Activated CD4-positive, alpha-beta T cell treated with anti-CD3 and anti-CD28 coated beads for 36 hours (primary cell): ENCODE data around the gene TXK. TPM values are rescaled to one million over a fixed set of nuclear protein-coding genes. Genes with fewer than 3 reads are reported as not detected.

Experiments
- ATAC-seq: fragments of 200-7000 bp; cut with Tn5 transposase; one replicate; pipeline ENCODE4 v1.10.0; 2021; ENCODE audit warnings: mild to moderate bottlenecking, moderate library complexity
- CTCF ChIA-PET: fragments of 350-600 bp; sonication (Branson Sonifier 250); formaldehyde crosslinking; loops from one replicate; lab custom pipeline; 2021; ENCODE audit warnings: antibody characterized with exemption; lab: Charles Lee
- POLR2A ChIA-PET: fragments of 350-600 bp; sonication (Branson Sonifier 250); formaldehyde crosslinking; loops from one replicate; lab custom pipeline; 2021; ENCODE audit warnings: antibody characterized with exemption, inconsistent platforms; lab: Charles Lee
- DNase-seq: peaks from one replicate; pipeline ENCODE4 v3.0.0-alpha.2; 2020
- H3K27ac Mint-ChIP-seq: one replicate; pipeline ENCODE4 v1.8.0; 2021; ENCODE audit warnings: mixed read lengths
- H3K27me3 Mint-ChIP-seq: one replicate; pipeline ENCODE4 v1.8.0; 2021; ENCODE audit warnings: mixed read lengths
- H3K36me3 Mint-ChIP-seq: one replicate; pipeline ENCODE4 v1.8.0; 2021; ENCODE audit warnings: low read depth, mixed read lengths
- H3K4me1 Mint-ChIP-seq: one replicate; pipeline ENCODE4 v1.8.0; 2021; ENCODE audit warnings: mixed read lengths
- H3K4me3 Mint-ChIP-seq: one replicate; pipeline ENCODE4 v1.8.0; 2021; ENCODE audit warnings: mild to moderate bottlenecking, moderate library complexity, mixed read lengths
- H3K9me3 Mint-ChIP-seq: one replicate; pipeline ENCODE4 v1.8.0; 2021; ENCODE audit warnings: low read depth, mixed read lengths
- intact Hi-C, 2 experiments: fragments of 100-400 bp; cut with DNase I in 1 of 2; cut with micrococcal nuclease in 1 of 2; formaldehyde crosslinking; loops; one replicate each; pipeline versions ENCODE4 v1.14.2 to v1.15.1; 2022 to 2024; cut with DNase I, micrococcal nuclease
- total RNA-seq, 2 experiments: library from RNA; stranded (reverse); gene quantifications; one replicate each; pipeline ENCODE4 v1.2.3, GENCODE V29; 2021

TXK gene
- total RNA-seq, 2 experiments from 2014 or later: 11.2 to 18.2 TPM

DNA sequence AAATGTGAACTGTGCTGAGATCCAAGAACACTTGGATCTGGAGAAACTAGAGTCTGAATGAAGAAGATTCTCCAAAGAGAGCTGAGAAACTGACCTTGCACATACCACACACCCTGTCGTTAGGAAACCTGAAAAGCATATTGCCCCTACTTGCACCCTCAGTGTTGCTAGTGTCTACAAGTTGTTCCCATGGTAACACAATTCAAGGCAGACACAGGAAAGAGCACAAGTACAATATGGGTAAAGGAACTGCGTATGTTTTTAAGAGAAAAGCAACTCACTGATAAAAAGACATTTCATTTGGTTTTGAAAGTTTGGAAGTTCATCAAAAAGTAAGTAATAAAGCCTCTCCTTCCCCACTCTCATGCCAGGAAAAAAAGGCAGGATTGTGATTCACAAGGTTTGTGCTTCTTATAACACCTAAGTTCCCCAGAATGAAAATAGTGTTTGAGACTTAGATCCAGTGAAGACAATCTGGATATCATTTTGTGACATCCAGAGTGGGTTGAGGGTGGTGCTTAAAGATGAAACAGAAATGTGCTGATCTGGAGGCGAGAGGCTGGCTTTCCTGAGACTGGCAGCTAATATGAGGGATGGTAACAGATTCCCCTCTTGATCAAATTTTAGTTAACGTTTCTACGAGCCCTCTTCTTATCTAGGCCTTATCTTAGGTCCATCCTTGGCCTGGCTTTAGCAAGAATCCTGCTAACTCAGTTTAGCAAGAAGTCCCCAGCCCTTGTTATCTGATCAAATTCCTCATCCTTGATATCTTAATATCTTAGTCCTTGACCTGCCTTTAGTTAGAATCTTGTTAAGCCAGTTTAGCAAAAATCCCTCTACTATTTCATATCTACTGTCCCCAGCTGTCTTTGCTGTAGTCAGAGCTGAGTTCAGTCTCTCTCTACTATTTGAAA is 75.2 kb downstream of the TXK start:
- no peaks in the 10 kb centered on the region for H3K27me3 Mint-ChIP-seq
- H3K9me3 Mint-ChIP-seq: peaks cover 25% of the 10 kb centered on the region
- ChIA-PET POLR2A (no interaction called here), CTCF (interaction anchor here (1.0 to 1.4 kb wide), 4 partner anchors 10 to 131 kb away, joined by 3 to 4 read pairs (median 4); no protein-coding TSS in a partner anchor)
- peaks cover 16% of the 10 kb centered on the region for H3K36me3 Mint-ChIP-seq
- H3K27ac Mint-ChIP-seq: no peak overlapping the region
- peaks cover 5% of the 10 kb centered on the region for H3K4me1 Mint-ChIP-seq
- ATAC-seq (no peak), DNase-seq (no peak)
- no peak overlapping the region for H3K4me3 Mint-ChIP-seq
- intact Hi-C loops: no loop called here

DNA sequence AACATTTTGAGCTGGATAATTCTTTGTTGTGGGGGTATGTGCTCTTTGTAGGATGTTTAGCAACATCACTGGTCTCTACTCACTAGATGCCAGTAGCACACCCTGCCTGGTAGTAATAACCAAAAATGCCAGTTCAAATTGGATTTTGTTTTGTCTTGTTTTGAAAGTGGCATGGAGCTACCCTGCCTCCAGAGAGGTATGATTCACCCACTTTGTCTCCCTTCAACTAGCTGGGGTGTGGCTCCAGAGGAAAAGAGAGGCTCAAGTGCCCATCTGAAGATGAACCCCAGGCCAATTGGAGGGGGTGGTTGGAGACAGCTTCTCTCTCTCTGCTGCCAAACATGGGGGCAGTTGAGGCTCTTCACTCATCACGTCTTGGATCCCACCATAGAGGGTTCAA is 83.0 kb downstream of the TXK start:
- Mint-ChIP-seq H3K27ac (no peak overlapping the region), H3K27me3 (peaks cover 12% of the 10 kb centered on the region), H3K4me3 (no peak overlapping the region), H3K4me1 (peaks cover 27% of the 10 kb centered on the region), H3K9me3 (no peaks in the 10 kb centered on the region), H3K36me3 (no peaks in the 10 kb centered on the region)
- intact Hi-C loops: loop anchor here in 1 of 2 experiments (2.0 kb wide), 1 partner anchor 14 kb away; no protein-coding TSS in a partner anchor
- ATAC-seq: no peak
- no peak for DNase-seq
- POLR2A ChIA-PET: no interaction called here
- CTCF ChIA-PET: interaction anchor here (0.6 to 11.2 kb wide), 3 partner anchors 14 to 66 kb away, joined by 3 to 105 read pairs (median 12); no protein-coding TSS in a partner anchor

DNA sequence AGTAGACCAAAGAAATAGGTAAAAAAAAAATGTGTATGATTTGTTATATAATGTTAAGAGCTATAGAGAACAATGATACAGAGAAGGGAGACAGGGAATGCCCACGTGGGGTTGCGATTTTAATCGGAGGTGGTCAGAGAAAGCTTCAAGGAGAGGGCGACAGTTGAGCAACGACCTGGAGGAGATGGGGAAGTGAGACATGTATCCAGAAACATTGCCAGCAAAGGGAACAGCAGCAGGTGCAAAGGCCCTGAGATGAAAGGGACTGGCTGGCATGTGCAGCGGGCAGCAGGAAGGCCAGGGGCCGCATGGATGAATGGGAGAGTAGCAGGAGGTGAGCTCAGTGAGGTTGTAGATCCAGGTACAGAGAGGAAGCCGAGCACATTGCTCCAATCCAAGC is 84.6 kb downstream of the TXK start:
- ChIA-PET CTCF (interaction anchor here (0.9 to 11.2 kb wide), 5 partner anchors 8 to 38 kb away, joined by 3 to 105 read pairs (median 3); no protein-coding TSS in a partner anchor), POLR2A (interaction anchor here (0.6 kb wide), 1 partner anchor 271 kb away, joined by 3 read pairs; no protein-coding TSS in a partner anchor)
- ATAC-seq: no peak
- no peak for DNase-seq
- Mint-ChIP-seq H3K4me3 (no peak overlapping the region), H3K27ac (no peak overlapping the region), H3K4me1 (peaks cover 42% of the 10 kb centered on the region), H3K36me3 (no peaks in the 10 kb centered on the region), H3K27me3 (peaks cover 12% of the 10 kb centered on the region), H3K9me3 (no peaks in the 10 kb centered on the region)
- intact Hi-C loops: loop anchor here in 1 of 2 experiments (5.0 to 10.0 kb wide), 2 partner anchors 293 to 455 kb away; partner anchors contain the start of gene SLAIN2

DNA sequence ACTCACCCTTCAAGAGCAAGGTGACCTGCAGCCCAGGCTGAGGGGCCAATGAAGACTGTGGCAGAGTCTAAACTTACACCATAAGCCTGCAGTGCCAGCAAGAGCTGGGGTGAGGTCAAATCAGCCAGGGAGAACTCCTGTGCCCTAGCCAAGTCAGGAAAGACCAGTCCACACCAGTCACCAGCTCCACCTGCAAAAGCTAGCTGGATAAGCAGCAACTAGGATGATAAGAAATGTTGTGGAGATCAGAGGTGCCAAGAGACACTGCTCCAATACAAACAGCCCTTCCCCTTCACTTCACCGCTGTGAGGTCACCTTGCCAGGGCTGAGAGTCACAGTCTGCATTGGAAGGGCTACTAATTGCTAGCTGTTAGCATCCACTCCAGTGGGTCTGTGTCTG is 86.2 kb downstream of the TXK start:
- Mint-ChIP-seq H3K9me3 (no peaks in the 10 kb centered on the region), H3K4me1 (peaks cover 56% of the 10 kb centered on the region), H3K4me3 (no peak overlapping the region), H3K27ac (no peak overlapping the region), H3K36me3 (no peaks in the 10 kb centered on the region), H3K27me3 (peaks cover 15% of the 10 kb centered on the region)
- DNase-seq (no peak), ATAC-seq (no peak)
- ChIA-PET CTCF (interaction anchor here (0.9 to 11.2 kb wide), 6 partner anchors 13 to 62 kb away, joined by 3 to 105 read pairs (median 4); no protein-coding TSS in a partner anchor), POLR2A (interaction anchor here (0.9 to 2.0 kb wide), 2 partner anchors 12 to 17 kb away, joined by 3 to 6 read pairs; no protein-coding TSS in a partner anchor)
- intact Hi-C loops: loop anchor here (1.0 to 10.0 kb wide), 5 partner anchors 12 to 457 kb away; partner anchors contain the start of gene SLAIN2 (in 1 of the 2)

DNA sequence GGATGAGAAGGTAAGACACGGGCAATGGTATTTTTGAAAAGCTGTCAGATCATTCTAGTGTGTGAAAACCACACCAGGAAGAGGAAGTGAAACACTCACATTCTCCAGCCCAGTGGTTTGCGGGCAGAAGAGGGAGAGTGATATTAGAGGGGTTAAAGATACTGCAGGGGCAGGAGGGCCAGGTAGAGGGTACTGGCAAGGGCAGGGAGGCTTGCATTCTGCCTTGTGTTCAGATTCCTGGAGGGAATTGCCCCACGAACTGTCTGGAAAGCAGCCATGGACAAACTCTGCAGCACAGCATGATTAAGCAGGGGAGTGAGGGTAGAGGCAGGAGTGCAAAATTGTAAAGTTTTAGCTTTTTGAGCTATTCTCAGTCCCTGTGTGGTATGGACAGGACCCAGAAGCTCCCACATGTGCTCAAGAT is 86.6 kb downstream of the TXK start:
- ATAC-seq: peak; percentile 83
- Mint-ChIP-seq H3K36me3 (no peaks in the 10 kb centered on the region), H3K4me1 (peaks cover 60% of the 10 kb centered on the region), H3K4me3 (peak overlapping the region; percentile 47), H3K9me3 (no peaks in the 10 kb centered on the region), H3K27ac (peak overlapping the region; percentile 70), H3K27me3 (peaks cover 17% of the 10 kb centered on the region)
- peak; percentile 90 for DNase-seq
- POLR2A ChIA-PET: interaction anchor here (0.7 to 2.0 kb wide), 3 partner anchors 11 to 28 kb away, joined by 3 to 6 read pairs (median 3); no protein-coding TSS in a partner anchor
- CTCF ChIA-PET: interaction anchor here (0.6 to 11.2 kb wide), 9 partner anchors 12 to 114 kb away, joined by 3 to 105 read pairs (median 4); no protein-coding TSS in a partner anchor
- intact Hi-C loops: loop anchor here (1.0 to 10.0 kb wide), 5 partner anchors 11 to 457 kb away; partner anchors contain the start of gene SLAIN2 (in 1 of the 2)

DNA sequence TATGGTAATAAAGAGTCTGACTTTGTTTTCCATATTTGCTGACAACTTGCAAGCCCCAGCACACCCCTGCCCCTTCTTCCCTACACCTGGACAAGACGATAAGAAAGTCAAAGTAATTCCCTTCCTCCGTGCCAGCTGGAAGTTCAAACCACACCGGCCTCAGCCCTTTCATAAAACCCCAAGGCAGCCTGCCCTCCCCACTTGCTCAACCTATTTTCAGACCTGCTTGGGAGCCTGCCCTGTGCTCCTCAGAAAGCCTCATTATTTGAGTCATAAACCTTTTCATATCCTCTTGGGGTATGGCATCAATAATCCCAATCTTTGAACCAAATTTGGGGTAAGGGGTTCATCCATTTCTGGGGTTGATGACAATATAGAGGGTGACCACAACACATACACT is 88.0 kb downstream of the TXK start:
- ATAC-seq: peak; percentile 21
- Mint-ChIP-seq H3K27ac (peak overlapping the region; percentile 3), H3K9me3 (no peaks in the 10 kb centered on the region), H3K4me1 (peaks cover 74% of the 10 kb centered on the region), H3K36me3 (no peaks in the 10 kb centered on the region), H3K27me3 (peaks cover 20% of the 10 kb centered on the region), H3K4me3 (no peak overlapping the region)
- ChIA-PET POLR2A (no interaction called here), CTCF (interaction anchor here (1.0 to 11.2 kb wide), 7 partner anchors 11 to 83 kb away, joined by 3 to 105 read pairs (median 4); no protein-coding TSS in a partner anchor)
- intact Hi-C loops: loop anchor here (1.0 to 10.0 kb wide), 3 partner anchors 43 to 459 kb away; partner anchors contain the start of gene SLAIN2 (in 1 of the 2)
- peak; percentile 34 for DNase-seq

DNA sequence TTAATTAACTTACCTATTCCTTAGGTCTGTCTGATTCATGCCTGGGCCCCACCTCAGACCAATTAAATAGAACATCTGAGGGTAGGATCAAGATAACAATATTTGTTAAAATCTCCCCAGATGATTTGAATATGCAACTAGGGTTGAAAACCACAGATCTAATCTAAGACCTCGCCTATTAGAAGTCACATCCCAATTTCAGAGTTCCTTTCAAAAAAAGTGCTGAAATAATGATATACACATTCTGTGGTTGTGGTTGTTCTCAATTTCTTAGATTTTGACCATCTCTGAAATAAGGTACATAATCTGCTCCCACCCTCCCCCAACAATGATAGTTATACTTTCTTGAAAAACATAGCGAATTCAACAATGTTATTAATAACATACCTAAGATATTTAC is 89.8 kb downstream of the TXK start:
- DNase-seq (no peak), ATAC-seq (no peak)
- CTCF ChIA-PET: interaction anchor here (1.2 to 11.2 kb wide), 4 partner anchors 9 to 226 kb away, joined by 3 to 105 read pairs (median 8); no protein-coding TSS in a partner anchor
- POLR2A ChIA-PET: no interaction called here
- Mint-ChIP-seq H3K9me3 (no peaks in the 10 kb centered on the region), H3K4me1 (peaks cover 78% of the 10 kb centered on the region), H3K27me3 (peaks cover 13% of the 10 kb centered on the region), H3K36me3 (no peaks in the 10 kb centered on the region), H3K4me3 (no peak overlapping the region), H3K27ac (no peak overlapping the region)
- intact Hi-C loops: loop anchor here in 1 of 2 experiments (10.0 kb wide), 1 partner anchor 461 kb away; no protein-coding TSS in a partner anchor

DNA sequence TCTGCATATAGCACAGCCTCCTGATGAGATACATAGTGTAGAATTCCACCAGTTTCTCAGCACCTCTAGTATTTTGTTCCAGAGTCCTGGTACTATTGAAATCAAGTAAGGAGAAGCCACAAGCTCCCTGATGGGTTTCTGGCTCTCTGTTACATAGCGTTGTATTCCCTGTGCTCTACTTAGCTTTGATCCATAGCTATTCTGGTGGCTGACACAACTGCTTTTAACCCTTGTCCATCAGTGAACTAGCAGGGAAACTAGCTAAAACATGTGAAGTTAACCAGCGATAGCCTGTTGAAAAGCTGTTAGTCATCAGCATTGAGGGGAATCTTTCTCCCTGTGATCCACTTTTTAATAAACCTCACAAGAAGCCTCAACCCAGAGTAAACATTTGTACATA is 90.5 kb downstream of the TXK start:
- Mint-ChIP-seq H3K9me3 (no peaks in the 10 kb centered on the region), H3K4me1 (peaks cover 79% of the 10 kb centered on the region), H3K36me3 (peaks cover 2% of the 10 kb centered on the region), H3K4me3 (no peak overlapping the region), H3K27me3 (peaks cover 12% of the 10 kb centered on the region), H3K27ac (no peak overlapping the region)
- DNase-seq: no peak
- ATAC-seq: no peak
- intact Hi-C loops: loop anchor here in 1 of 2 experiments (10.0 kb wide), 1 partner anchor 461 kb away; no protein-coding TSS in a partner anchor
- ChIA-PET POLR2A (interaction anchor here (0.7 kb wide), 1 partner anchor 96 kb away, joined by 3 read pairs; no protein-coding TSS in a partner anchor), CTCF (interaction anchor here (1.2 to 11.2 kb wide), 5 partner anchors 9 to 227 kb away, joined by 3 to 105 read pairs (median 10); no protein-coding TSS in a partner anchor)

GRCh38 chr4:48042979-48043461 is 91.0 kb downstream of the TXK start:
- H3K27ac Mint-ChIP-seq: no peak overlapping the region
- peaks cover 77% of the 10 kb centered on the region for H3K4me1 Mint-ChIP-seq
- no peak for ATAC-seq

DNA sequence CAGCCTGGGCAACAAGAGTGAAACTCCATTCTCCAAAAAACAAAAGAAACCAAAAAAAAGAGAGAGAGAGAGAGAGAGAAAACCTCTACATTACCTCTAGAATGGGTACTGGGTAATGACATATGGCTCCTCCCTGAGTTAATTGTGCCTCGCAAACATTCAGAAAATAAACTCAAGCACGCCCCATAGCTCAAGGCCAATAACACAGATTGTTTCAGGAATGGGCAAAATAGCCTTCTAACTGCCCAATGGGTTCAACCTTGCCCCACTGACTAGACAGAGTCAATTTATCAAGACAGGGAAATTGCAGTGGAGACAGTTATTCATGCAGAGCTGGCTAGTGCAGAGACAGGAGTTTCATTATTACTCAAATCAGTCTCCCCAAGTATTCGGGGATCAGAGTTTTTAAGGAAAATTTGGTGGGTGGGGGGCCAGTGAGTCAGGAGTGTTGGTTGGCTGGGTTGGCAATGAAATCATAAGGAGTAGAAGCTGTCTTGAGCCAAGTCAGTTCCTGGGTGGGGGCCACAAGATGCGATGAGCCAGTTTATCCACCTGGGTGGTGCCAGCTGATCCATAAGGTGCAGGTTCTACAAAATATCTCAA is 92.4 kb downstream of the TXK start:
- peak; percentile 62 for DNase-seq
- ATAC-seq: peak; percentile 59
- Mint-ChIP-seq H3K4me1 (peaks cover 67% of the 10 kb centered on the region), H3K36me3 (peaks cover 4% of the 10 kb centered on the region), H3K9me3 (peaks cover 2% of the 10 kb centered on the region), H3K27me3 (peaks cover 8% of the 10 kb centered on the region), H3K27ac (no peak overlapping the region), H3K4me3 (no peak overlapping the region)
- POLR2A ChIA-PET: no interaction called here
- CTCF ChIA-PET: interaction anchor here (0.8 to 11.2 kb wide), 8 partner anchors 7 to 97 kb away, joined by 3 to 105 read pairs (median 4); no protein-coding TSS in a partner anchor
- intact Hi-C loops: loop anchor here in 1 of 2 experiments (10.0 kb wide), 1 partner anchor 463 kb away; no protein-coding TSS in a partner anchor

More at GRCh38 chr4:48042979-48043461, 91.0 kb downstream of the TXK start:
- intact Hi-C loops: loop anchor here in 1 of 2 experiments (10.0 kb wide), 1 partner anchor 462 kb away; no protein-coding TSS in a partner anchor
- H3K4me3 Mint-ChIP-seq: no peak overlapping the region
- ChIA-PET CTCF (interaction anchor here (0.9 to 11.2 kb wide), 5 partner anchors 8 to 204 kb away, joined by 3 to 105 read pairs (median 10); no protein-coding TSS in a partner anchor), POLR2A (interaction anchor here (0.7 kb wide), 1 partner anchor 96 kb away, joined by 3 read pairs; no protein-coding TSS in a partner anchor)
- H3K9me3 Mint-ChIP-seq: no peaks in the 10 kb centered on the region
- peaks cover 4% of the 10 kb centered on the region for H3K36me3 Mint-ChIP-seq
- no peak for DNase-seq
- peaks cover 9% of the 10 kb centered on the region for H3K27me3 Mint-ChIP-seq
